Hepatocyte (in vitro differentiated cells): ENCODE data around the gene ATP1A1. TPM values are rescaled to one million over a fixed set of nuclear protein-coding genes. Genes with fewer than 3 reads are reported as not detected.

Experiments
- DNase-seq: peaks from one replicate; pipeline ENCODE4 v3.0.0-alpha.2; 2016; ENCODE audit warnings: low spot score
- H2AFZ ChIP-seq: fragments of 200-600 bp; sonication (generic); 2 replicates; pipeline ENCODE4 v1.6.0; 2016; ENCODE audit warnings: antibody characterized with exemption, mild to moderate bottlenecking
- H3K27ac ChIP-seq: fragments of 200-600 bp; sonication (generic); 2 replicates; pipeline ENCODE4 v1.5.1; 2016; ENCODE audit warnings: mild to moderate bottlenecking
- H3K27me3 ChIP-seq: fragments of 200-600 bp; sonication (generic); 2 replicates; pipeline ENCODE4 v1.6.1; 2016
- H3K36me3 ChIP-seq: fragments of 200-600 bp; sonication (generic); replicated peaks from 2 replicates; pipeline ENCODE4 v1.5.1; 2016; ENCODE audit warnings: low read depth; ENCODE audit not compliant: insufficient read depth
- H3K4me1 ChIP-seq: fragments of 200-600 bp; sonication (generic); 2 replicates; pipeline ENCODE4 v1.5.1; 2016; ENCODE audit warnings: mild to moderate bottlenecking, moderate library complexity; ENCODE audit not compliant: insufficient read depth
- H3K4me2 ChIP-seq: fragments of 200-600 bp; sonication (generic); 2 replicates; pipeline ENCODE4 v1.6.0; 2016
- H3K4me3 ChIP-seq: fragments of 200-600 bp; sonication (generic); 2 replicates; pipeline ENCODE4 v1.5.1; 2016; ENCODE audit warnings: mild to moderate bottlenecking
- H3K79me2 ChIP-seq: fragments of 200-600 bp; sonication (generic); 2 replicates; pipeline ENCODE4 v1.6.0; 2017; ENCODE audit warnings: mild to moderate bottlenecking
- H3K9me2 ChIP-seq: fragments of 200-600 bp; sonication (generic); replicated peaks from 2 replicates; pipeline ENCODE4 v1.6.0; 2017; ENCODE audit warnings: mild to moderate bottlenecking; ENCODE audit not compliant: insufficient read depth
- H3K9me3 ChIP-seq: fragments of 200-600 bp; sonication (generic); 2 replicates; pipeline ENCODE4 v1.5.1; 2016; ENCODE audit warnings: low read depth, mild to moderate bottlenecking
- H4K20me1 ChIP-seq: fragments of 200-600 bp; sonication (generic); 2 replicates; pipeline ENCODE4 v1.6.0; 2016; ENCODE audit warnings: mild to moderate bottlenecking; ENCODE audit not compliant: insufficient read depth, poor library complexity, severe bottlenecking
- CTCF ChIP-seq: fragments of 200-600 bp; sonication (generic); IDR thresholded peaks from 2 replicates; pipeline ENCODE4 v1.5.1; 2016; ENCODE audit warnings: antibody characterized with exemption, mild to moderate bottlenecking; ENCODE audit not compliant: poor library complexity
- EZH2 ChIP-seq: fragments of 200-600 bp; sonication (generic); IDR thresholded peaks from 2 replicates; pipeline ENCODE4 v1.6.1; 2016; ENCODE audit warnings: antibody characterized with exemption, mild to moderate bottlenecking, borderline replicate concordance
- EZH2phosphoT487 ChIP-seq: fragments of 200-600 bp; sonication (generic); IDR thresholded peaks from one replicate; pipeline ENCODE4 v1.6.1; 2018; ENCODE audit warnings: antibody characterized with exemption, mild to moderate bottlenecking, low read depth, moderate library complexity; ENCODE audit not compliant: unreplicated experiment, severe bottlenecking
- WGBS: methylation state at CpG from one replicate; pipeline ENCODE4 v1.1.6; 2016; ENCODE audit warnings: low lambda C conversion rate; ENCODE audit errors: missing lambda C conversion rate; 5-methylcytosine and 5-hydroxymethylcytosine counted together
- polyA plus RNA-seq: library from polyadenylated mRNA; unstranded; fragments of >200 nt; fragmentation: Nextera tagmentation; extraction: Ambion mirVana; gene quantifications from 2 replicates; pipeline ENCODE4 v1.2.1, GENCODE V29; 2016
- total RNA-seq: library from RNA; depleted of rRNA; stranded (reverse); fragments of >200 nt; gene quantifications from 2 replicates; pipeline ENCODE4 v1.2.3, GENCODE V29; 2014

Gene ATP1A1
- total and polyA plus RNA-seq, 2 experiments from 2014 or later = 412 to 559 TPM

GRCh38 chr1:116371752-116372151, 1.3 kb upstream of the ATP1A1 start:
- no peaks in the 10 kb centered on the region for H3K9me2 ChIP-seq
- no peak for TF ChIP-seq EZH2phosphoT487
- TF ChIP-seq EZH2 = no peak
- no peak for TF ChIP-seq CTCF
- no peaks in the 10 kb centered on the region for H3K27me3 ChIP-seq
- WGBS = 82% methylated on average over 1 of the region's 1 CpG
- H3K4me1 ChIP-seq = peaks cover 25% of the 10 kb centered on the region
- peaks cover 34% of the 10 kb centered on the region for H3K79me2 ChIP-seq
- no peak overlapping the region for H3K4me3 ChIP-seq
- peak overlapping the region; percentile 86 for H3K4me2 ChIP-seq
- no peaks in the 10 kb centered on the region for H3K36me3 ChIP-seq
- no peak for DNase-seq
- no peaks in the 10 kb centered on the region for H3K9me3 ChIP-seq
- H4K20me1 ChIP-seq = peaks cover 23% of the 10 kb centered on the region
- no peak overlapping the region for H2AFZ ChIP-seq
- H3K27ac ChIP-seq = peak overlapping the region; percentile 98

GRCh38 chr1:116372191-116372590, 853 bp upstream of the ATP1A1 start:
- no peaks in the 10 kb centered on the region for H3K9me3 ChIP-seq
- peaks cover 38% of the 10 kb centered on the region for H3K79me2 ChIP-seq
- H3K4me1 ChIP-seq = peaks cover 28% of the 10 kb centered on the region
- H4K20me1 ChIP-seq = peaks cover 24% of the 10 kb centered on the region
- WGBS = 22% methylated on average over 11 of the region's 11 CpGs
- peak overlapping the region; percentile 49 for H3K4me3 ChIP-seq
- TF ChIP-seq EZH2phosphoT487 = no peak
- H3K27me3 ChIP-seq = no peaks in the 10 kb centered on the region
- peak; percentile 38 for DNase-seq
- no peaks in the 10 kb centered on the region for H3K9me2 ChIP-seq
- peak overlapping the region; percentile 74 for H2AFZ ChIP-seq
- peak overlapping the region; percentile 98 for H3K27ac ChIP-seq
- peak overlapping the region; percentile 86 for H3K4me2 ChIP-seq
- H3K36me3 ChIP-seq = no peaks in the 10 kb centered on the region

GRCh38 chr1:116373431-116374352, 648 bp downstream of the ATP1A1 start:
- TF ChIP-seq EZH2 = no peak
- no peak for TF ChIP-seq CTCF
- no peak for TF ChIP-seq EZH2phosphoT487
- H3K79me2 ChIP-seq = peaks cover 52% of the 10 kb centered on the region
- H3K36me3 ChIP-seq = no peaks in the 10 kb centered on the region
- H3K27me3 ChIP-seq = no peaks in the 10 kb centered on the region
- under 1% methylated on average over 20 of the region's 84 CpGs for WGBS
- H2AFZ ChIP-seq = peak overlapping the region; percentile 79
- H3K4me3 ChIP-seq = peak overlapping the region; percentile 97
- peaks cover 31% of the 10 kb centered on the region for H4K20me1 ChIP-seq
- peak overlapping the region; percentile 86 for H3K4me2 ChIP-seq
- peak; percentile 68 for DNase-seq
- no peaks in the 10 kb centered on the region for H3K9me3 ChIP-seq
- peak overlapping the region; percentile 99 for H3K27ac ChIP-seq
- no peaks in the 10 kb centered on the region for H3K9me2 ChIP-seq
- peaks cover 42% of the 10 kb centered on the region for H3K4me1 ChIP-seq

- Histone ChIP-seq H3K27me3 (no peaks in the 10 kb centered on the region), H4K20me1 (peaks cover 40% of the 10 kb centered on the region), H3K9me3 (no peaks in the 10 kb centered on the region), H3K4me1 (peaks cover 50% of the 10 kb centered on the region), H3K4me3 (peak overlapping the region; percentile 97), H3K79me2 (peaks cover 60% of the 10 kb centered on the region), H3K27ac (peak overlapping the region; percentile 99), H3K36me3 (no peaks in the 10 kb centered on the region), H3K4me2 (peak overlapping the region; percentile 86), H2AFZ (peak overlapping the region; percentile 79), H3K9me2 (no peaks in the 10 kb centered on the region)
- 8% methylated on average over 26 of the region's 26 CpGs for WGBS
- TF ChIP-seq EZH2phosphoT487 (no peak), CTCF (no peak), EZH2 (no peak)
- DNase-seq = no peak
Measured at GRCh38 chr1:116374353-116375147, 1.5 kb downstream of the ATP1A1 start.
